Central memory CD8-positive, alpha-beta T cell (primary cell): ENCODE measurements around the gene ITPR3.

ENCODE experiments used
- ATAC-seq: fragments of 150-1000 bp; cut with Tn5 transposase; replicated peaks from 2 replicates; pipeline ENCODE4 v1.10.0; 2022; ENCODE audit warnings: mild to moderate bottlenecking, moderate FRiP score, moderate number of reproducible peaks; ENCODE audit not compliant: poor library complexity, severe bottlenecking; ENCODE audit errors: extremely low read depth
- DNase-seq, 2 donors: peaks; one replicate each; pipeline ENCODE4 v3.0.0; 2021; ENCODE audit warnings: low spot score in 2 of 2
- H3K27ac Mint-ChIP-seq: one replicate; pipeline ENCODE4 v1.8.0; 2022; ENCODE audit warnings: low read depth, mild to moderate bottlenecking, moderate library complexity, mixed read lengths
- H3K27me3 Mint-ChIP-seq: one replicate; pipeline ENCODE4 v1.8.0; 2022; ENCODE audit warnings: mixed read lengths
- H3K36me3 Mint-ChIP-seq: one replicate; pipeline ENCODE4 v1.8.0; 2022; ENCODE audit warnings: mild to moderate bottlenecking, moderate library complexity, mixed read lengths; ENCODE audit not compliant: insufficient read depth
- H3K4me1 Mint-ChIP-seq: one replicate; pipeline ENCODE4 v1.8.0; 2022; ENCODE audit warnings: mixed read lengths
- H3K4me3 Mint-ChIP-seq: one replicate; pipeline ENCODE4 v1.8.0; 2022; ENCODE audit warnings: mild to moderate bottlenecking, moderate library complexity, mixed read lengths
- H3K9me3 Mint-ChIP-seq: one replicate; pipeline ENCODE4 v1.8.0; 2022; ENCODE audit warnings: mixed read lengths

Gene ITPR3

GRCh38 chr6:33636655-33637054, 15.5 kb downstream of the ITPR3 start:
- H3K27ac Mint-ChIP-seq = peak overlapping the region; percentile 75
- no peaks in the 10 kb centered on the region for H3K9me3 Mint-ChIP-seq
- no peaks in the 10 kb centered on the region for H3K27me3 Mint-ChIP-seq
- peaks cover 59% of the 10 kb centered on the region for H3K4me1 Mint-ChIP-seq
- DNase-seq = no peak
- no peak for ATAC-seq
- peaks cover 23% of the 10 kb centered on the region for H3K36me3 Mint-ChIP-seq
- H3K4me3 Mint-ChIP-seq = no peak overlapping the region

GRCh38 chr6:33638556-33638955, 17.4 kb downstream of the ITPR3 start:
- peaks cover 22% of the 10 kb centered on the region for H3K36me3 Mint-ChIP-seq
- no peaks in the 10 kb centered on the region for H3K9me3 Mint-ChIP-seq
- H3K27me3 Mint-ChIP-seq = no peaks in the 10 kb centered on the region

GRCh38 chr6:33639559-33639958, 18.4 kb downstream of the ITPR3 start:
- Mint-ChIP-seq H3K4me1 (peaks cover 52% of the 10 kb centered on the region), H3K4me3 (no peak overlapping the region), H3K9me3 (no peaks in the 10 kb centered on the region), H3K36me3 (peaks cover 27% of the 10 kb centered on the region), H3K27ac (no peak overlapping the region), H3K27me3 (no peaks in the 10 kb centered on the region)
- no peak for DNase-seq
- ATAC-seq = no peak

More at GRCh38 chr6:33638556-33638955, 17.4 kb downstream of the ITPR3 start:
- no peak for DNase-seq
- peaks cover 59% of the 10 kb centered on the region for H3K4me1 Mint-ChIP-seq
- no peak for ATAC-seq
- H3K4me3 Mint-ChIP-seq = no peak overlapping the region
- H3K27ac Mint-ChIP-seq = peak overlapping the region; percentile 30

GRCh38 chr6:33640361-33640760, 19.2 kb downstream of the ITPR3 start:
- no peak overlapping the region for H3K27ac Mint-ChIP-seq
- H3K4me3 Mint-ChIP-seq = no peak overlapping the region
- peaks cover 44% of the 10 kb centered on the region for H3K4me1 Mint-ChIP-seq
- no peak for DNase-seq
- ATAC-seq = no peak
- H3K27me3 Mint-ChIP-seq = no peaks in the 10 kb centered on the region
- no peaks in the 10 kb centered on the region for H3K9me3 Mint-ChIP-seq
- peaks cover 23% of the 10 kb centered on the region for H3K36me3 Mint-ChIP-seq

- no peak for DNase-seq
- Mint-ChIP-seq H3K27ac (no peak overlapping the region), H3K9me3 (no peaks in the 10 kb centered on the region), H3K27me3 (no peaks in the 10 kb centered on the region), H3K4me1 (peaks cover 43% of the 10 kb centered on the region), H3K36me3 (peaks cover 22% of the 10 kb centered on the region), H3K4me3 (no peak overlapping the region)
- no peak for ATAC-seq
Measured at GRCh38 chr6:33641144-33641543, 20.0 kb downstream of the ITPR3 start.

GRCh38 chr6:33641602-33642001, 20.5 kb downstream of the ITPR3 start:
- ATAC-seq (no peak), DNase-seq (no peak)
- no peaks in the 10 kb centered on the region for H3K9me3 Mint-ChIP-seq
- H3K36me3 Mint-ChIP-seq = peaks cover 19% of the 10 kb centered on the region
- no peak overlapping the region for H3K27ac Mint-ChIP-seq
- peaks cover 43% of the 10 kb centered on the region for H3K4me1 Mint-ChIP-seq
- H3K27me3 Mint-ChIP-seq = no peaks in the 10 kb centered on the region
- no peak overlapping the region for H3K4me3 Mint-ChIP-seq

GRCh38 chr6:33642897-33643296, 21.8 kb downstream of the ITPR3 start:
- no peak overlapping the region for H3K4me3 Mint-ChIP-seq
- ATAC-seq = no peak
- no peak overlapping the region for H3K27ac Mint-ChIP-seq
- peaks cover 18% of the 10 kb centered on the region for H3K36me3 Mint-ChIP-seq
- H3K9me3 Mint-ChIP-seq = no peaks in the 10 kb centered on the region
- no peak for DNase-seq
- H3K27me3 Mint-ChIP-seq = no peaks in the 10 kb centered on the region
- peaks cover 49% of the 10 kb centered on the region for H3K4me1 Mint-ChIP-seq

- ATAC-seq (no peak), DNase-seq (no peak)
- H3K27me3 Mint-ChIP-seq = no peaks in the 10 kb centered on the region
- no peaks in the 10 kb centered on the region for H3K9me3 Mint-ChIP-seq
- H3K27ac Mint-ChIP-seq = no peak overlapping the region
- H3K4me1 Mint-ChIP-seq = peaks cover 23% of the 10 kb centered on the region
- no peak overlapping the region for H3K4me3 Mint-ChIP-seq
- peaks cover 24% of the 10 kb centered on the region for H3K36me3 Mint-ChIP-seq
Measured at GRCh38 chr6:33651403-33651802, 30.3 kb downstream of the ITPR3 start.

GRCh38 chr6:33652002-33652401, 30.9 kb downstream of the ITPR3 start:
- H3K27ac Mint-ChIP-seq = no peak overlapping the region

GRCh38 chr6:33654831-33655554, 33.9 kb downstream of the ITPR3 start:
- H3K4me3 Mint-ChIP-seq = no peak overlapping the region
- DNase-seq = no peak
- H3K27me3 Mint-ChIP-seq = no peaks in the 10 kb centered on the region
- no peak overlapping the region for H3K27ac Mint-ChIP-seq
- no peaks in the 10 kb centered on the region for H3K9me3 Mint-ChIP-seq
- H3K36me3 Mint-ChIP-seq = peaks cover 16% of the 10 kb centered on the region
- no peak for ATAC-seq
- peaks cover 5% of the 10 kb centered on the region for H3K4me1 Mint-ChIP-seq

More at GRCh38 chr6:33652002-33652401, 30.9 kb downstream of the ITPR3 start:
- Mint-ChIP-seq H3K9me3 (no peaks in the 10 kb centered on the region), H3K36me3 (peaks cover 24% of the 10 kb centered on the region), H3K27me3 (no peaks in the 10 kb centered on the region), H3K4me3 (no peak overlapping the region), H3K4me1 (peaks cover 21% of the 10 kb centered on the region)
- DNase-seq = no peak
- no peak for ATAC-seq

GRCh38 chr6:33656844-33657243, 35.7 kb downstream of the ITPR3 start:
- ATAC-seq (no peak), DNase-seq (no peak)
- Mint-ChIP-seq H3K4me1 (no peaks in the 10 kb centered on the region), H3K4me3 (no peak overlapping the region), H3K27ac (no peak overlapping the region), H3K27me3 (no peaks in the 10 kb centered on the region), H3K9me3 (no peaks in the 10 kb centered on the region), H3K36me3 (peaks cover 20% of the 10 kb centered on the region)

GRCh38 chr6:33658982-33659689, 38.0 kb downstream of the ITPR3 start:
- H3K27ac Mint-ChIP-seq = no peak overlapping the region
- DNase-seq (no peak), ATAC-seq (no peak)
- H3K27me3 Mint-ChIP-seq = no peaks in the 10 kb centered on the region
- H3K36me3 Mint-ChIP-seq = peaks cover 14% of the 10 kb centered on the region
- no peak overlapping the region for H3K4me3 Mint-ChIP-seq
- no peaks in the 10 kb centered on the region for H3K9me3 Mint-ChIP-seq
- H3K4me1 Mint-ChIP-seq = peaks cover 4% of the 10 kb centered on the region

GRCh38 chr6:33659986-33660385, 38.9 kb downstream of the ITPR3 start:
- no peaks in the 10 kb centered on the region for H3K27me3 Mint-ChIP-seq
- H3K9me3 Mint-ChIP-seq = no peaks in the 10 kb centered on the region
- H3K36me3 Mint-ChIP-seq = peaks cover 14% of the 10 kb centered on the region
- ATAC-seq = no peak
- no peak for DNase-seq
- no peak overlapping the region for H3K27ac Mint-ChIP-seq
- peaks cover 4% of the 10 kb centered on the region for H3K4me1 Mint-ChIP-seq
- H3K4me3 Mint-ChIP-seq = no peak overlapping the region
